ENCODE data around the gene FNDC5.

DNA sequence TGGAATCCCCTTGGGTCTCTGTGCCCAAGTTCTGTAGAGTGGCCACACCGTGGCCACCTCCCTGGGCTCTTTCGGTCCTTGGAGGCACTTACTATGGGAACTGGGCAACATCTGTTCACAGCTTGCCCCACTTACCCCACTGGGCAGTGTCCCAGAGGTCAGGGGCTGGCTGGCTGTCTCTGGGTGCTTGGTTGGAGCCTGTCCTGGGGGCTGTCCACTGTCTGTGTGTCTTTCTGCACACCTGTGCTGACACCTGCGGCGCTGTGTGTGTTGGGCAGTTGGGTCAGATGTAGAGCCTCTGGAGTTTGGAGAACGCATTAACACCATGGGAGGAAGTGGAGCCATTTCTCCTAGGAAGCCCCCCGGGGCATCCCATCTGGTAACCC lies 31.8 kb upstream of the FNDC5 start:
- TF ChIP-seq, protein P1, sequence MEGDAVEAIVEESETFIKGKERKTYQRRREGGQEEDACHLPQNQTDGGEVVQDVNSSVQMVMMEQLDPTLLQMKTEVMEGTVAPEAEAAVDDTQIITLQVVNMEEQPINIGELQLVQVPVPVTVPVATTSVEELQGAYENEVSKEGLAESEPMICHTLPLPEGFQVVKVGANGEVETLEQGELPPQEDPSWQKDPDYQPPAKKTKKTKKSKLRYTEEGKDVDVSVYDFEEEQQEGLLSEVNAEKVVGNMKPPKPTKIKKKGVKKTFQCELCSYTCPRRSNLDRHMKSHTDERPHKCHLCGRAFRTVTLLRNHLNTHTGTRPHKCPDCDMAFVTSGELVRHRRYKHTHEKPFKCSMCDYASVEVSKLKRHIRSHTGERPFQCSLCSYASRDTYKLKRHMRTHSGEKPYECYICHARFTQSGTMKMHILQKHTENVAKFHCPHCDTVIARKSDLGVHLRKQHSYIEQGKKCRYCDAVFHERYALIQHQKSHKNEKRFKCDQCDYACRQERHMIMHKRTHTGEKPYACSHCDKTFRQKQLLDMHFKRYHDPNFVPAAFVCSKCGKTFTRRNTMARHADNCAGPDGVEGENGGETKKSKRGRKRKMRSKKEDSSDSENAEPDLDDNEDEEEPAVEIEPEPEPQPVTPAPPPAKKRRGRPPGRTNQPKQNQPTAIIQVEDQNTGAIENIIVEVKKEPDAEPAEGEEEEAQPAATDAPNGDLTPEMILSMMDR (IDR thresholded peaks at IDR 0.05) = no peak
- TF ChIP-seq POLR2AphosphoS5 (IDR thresholded peaks at IDR 0.05; ENCODE audit: low read depth, low read length) (no peak), SIN3A (IDR thresholded peaks at IDR 0.05; ENCODE audit: borderline replicate concordance, insufficient read depth, low read depth, low read length) (no peak)
- TF ChIP-seq, protein P2, sequence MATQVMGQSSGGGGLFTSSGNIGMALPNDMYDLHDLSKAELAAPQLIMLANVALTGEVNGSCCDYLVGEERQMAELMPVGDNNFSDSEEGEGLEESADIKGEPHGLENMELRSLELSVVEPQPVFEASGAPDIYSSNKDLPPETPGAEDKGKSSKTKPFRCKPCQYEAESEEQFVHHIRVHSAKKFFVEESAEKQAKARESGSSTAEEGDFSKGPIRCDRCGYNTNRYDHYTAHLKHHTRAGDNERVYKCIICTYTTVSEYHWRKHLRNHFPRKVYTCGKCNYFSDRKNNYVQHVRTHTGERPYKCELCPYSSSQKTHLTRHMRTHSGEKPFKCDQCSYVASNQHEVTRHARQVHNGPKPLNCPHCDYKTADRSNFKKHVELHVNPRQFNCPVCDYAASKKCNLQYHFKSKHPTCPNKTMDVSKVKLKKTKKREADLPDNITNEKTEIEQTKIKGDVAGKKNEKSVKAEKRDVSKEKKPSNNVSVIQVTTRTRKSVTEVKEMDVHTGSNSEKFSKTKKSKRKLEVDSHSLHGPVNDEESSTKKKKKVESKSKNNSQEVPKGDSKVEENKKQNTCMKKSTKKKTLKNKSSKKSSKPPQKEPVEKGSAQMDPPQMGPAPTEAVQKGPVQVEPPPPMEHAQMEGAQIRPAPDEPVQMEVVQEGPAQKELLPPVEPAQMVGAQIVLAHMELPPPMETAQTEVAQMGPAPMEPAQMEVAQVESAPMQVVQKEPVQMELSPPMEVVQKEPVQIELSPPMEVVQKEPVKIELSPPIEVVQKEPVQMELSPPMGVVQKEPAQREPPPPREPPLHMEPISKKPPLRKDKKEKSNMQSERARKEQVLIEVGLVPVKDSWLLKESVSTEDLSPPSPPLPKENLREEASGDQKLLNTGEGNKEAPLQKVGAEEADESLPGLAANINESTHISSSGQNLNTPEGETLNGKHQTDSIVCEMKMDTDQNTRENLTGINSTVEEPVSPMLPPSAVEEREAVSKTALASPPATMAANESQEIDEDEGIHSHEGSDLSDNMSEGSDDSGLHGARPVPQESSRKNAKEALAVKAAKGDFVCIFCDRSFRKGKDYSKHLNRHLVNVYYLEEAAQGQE (IDR thresholded peaks at IDR 0.05; ENCODE audit: insufficient read depth in 1 of 2, low read depth in 2 of 2, low read length in 1 of 2) = no peak

Measured in Panc1 (cell line).